HEK293T (cell line): ENCODE results near the gene ARPP19.

Experiments
- ELF4 ChIP-seq: fragments of 450-650 bp; IDR thresholded peaks from 2 replicates; pipeline ENCODE4 v1.6.1; 2017; ENCODE audit warnings: antibody characterized with exemption
- FOXA1 ChIP-seq: fragments of 450-650 bp; IDR thresholded peaks from 2 replicates; pipeline ENCODE4 v1.6.1; 2016; ENCODE audit warnings: mild to moderate bottlenecking
- FOXM1 ChIP-seq: fragments of 450-650 bp; IDR thresholded peaks from 2 replicates; pipeline ENCODE4 v1.6.1; 2017; ENCODE audit warnings: mild to moderate bottlenecking, borderline replicate concordance

DNA sequence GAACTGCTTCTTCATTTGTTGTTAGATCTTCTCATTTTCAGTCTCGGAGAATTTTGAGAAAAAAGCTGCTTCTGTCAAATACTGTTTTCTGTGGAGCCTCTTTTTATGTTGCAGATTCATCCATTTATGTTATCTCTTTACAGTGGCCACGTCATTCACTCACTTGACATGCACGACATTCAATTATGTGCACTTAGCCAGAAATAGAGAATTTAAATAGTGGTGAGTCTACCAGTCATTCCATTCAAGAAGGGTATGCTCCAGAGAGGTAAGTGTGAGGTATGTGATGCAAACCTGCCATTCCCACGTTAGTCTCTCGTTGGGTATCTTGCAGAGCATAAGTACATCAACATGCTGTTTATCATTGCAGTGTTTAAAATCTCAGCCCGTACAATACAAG, 9.8 kb downstream of the ARPP19 start:
- TF ChIP-seq FOXA1 (no peak), ELF4 (no peak), FOXM1 (no peak)
